Measurements from ENCODE around the gene ASAP2.

Gene ASAP2

GRCh38 chr2:9410108-9410507 lies 203.5 kb downstream of the ASAP2 start:
- DNase-seq = no peak

DNA sequence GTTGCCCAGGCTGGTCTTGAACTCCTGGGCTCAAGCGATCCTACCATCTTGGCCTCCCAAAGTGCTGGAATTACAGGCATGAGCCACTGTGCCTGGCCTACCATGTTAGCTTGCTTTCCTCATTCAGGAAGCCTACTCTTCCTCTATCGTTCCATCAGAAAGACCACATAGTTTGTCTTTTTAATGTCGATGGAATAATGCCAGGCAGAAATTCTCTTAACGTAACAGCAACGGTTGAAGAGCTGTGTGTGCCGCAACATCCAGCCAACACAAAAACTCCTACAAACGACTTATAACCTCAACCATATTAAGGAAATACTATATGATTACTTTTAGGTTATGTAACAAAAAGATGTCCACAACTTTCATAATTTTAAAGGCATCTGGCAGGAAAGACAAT lies 206.2 kb downstream of the ASAP2 start:
- no peak for DNase-seq

DNA sequence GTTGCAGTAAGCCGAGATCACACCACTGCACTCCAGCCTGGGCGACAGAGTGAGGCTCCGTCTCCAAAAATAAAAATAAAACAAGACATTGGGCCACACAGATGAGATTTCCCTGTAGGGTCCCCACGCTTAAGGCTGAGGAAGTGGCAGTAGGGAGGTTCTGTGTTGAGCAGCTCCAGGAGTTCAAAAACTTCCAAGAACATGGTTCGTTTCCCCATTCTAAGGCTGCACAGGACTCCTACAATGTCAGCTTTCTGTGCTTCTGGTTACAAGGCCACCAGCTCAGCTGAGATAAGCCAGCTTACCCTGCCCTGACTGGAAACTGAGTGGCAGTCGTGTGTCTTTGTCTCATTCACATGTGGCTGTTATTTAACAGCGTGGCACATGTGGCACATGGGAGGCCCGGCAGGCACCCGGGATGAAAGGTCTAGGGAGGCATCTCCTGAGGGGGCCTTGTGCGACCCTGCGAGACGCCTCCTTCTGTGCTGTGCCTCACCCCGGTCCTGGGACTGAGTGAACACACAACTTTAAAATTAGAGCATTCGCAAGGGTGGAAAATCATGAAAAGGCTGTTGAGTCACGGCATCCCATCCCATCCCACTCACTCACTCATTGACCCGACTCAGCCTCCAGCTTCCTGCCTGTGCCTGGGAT lies 209.0 kb downstream of the ASAP2 start:
- DNase-seq = no peak

DNA sequence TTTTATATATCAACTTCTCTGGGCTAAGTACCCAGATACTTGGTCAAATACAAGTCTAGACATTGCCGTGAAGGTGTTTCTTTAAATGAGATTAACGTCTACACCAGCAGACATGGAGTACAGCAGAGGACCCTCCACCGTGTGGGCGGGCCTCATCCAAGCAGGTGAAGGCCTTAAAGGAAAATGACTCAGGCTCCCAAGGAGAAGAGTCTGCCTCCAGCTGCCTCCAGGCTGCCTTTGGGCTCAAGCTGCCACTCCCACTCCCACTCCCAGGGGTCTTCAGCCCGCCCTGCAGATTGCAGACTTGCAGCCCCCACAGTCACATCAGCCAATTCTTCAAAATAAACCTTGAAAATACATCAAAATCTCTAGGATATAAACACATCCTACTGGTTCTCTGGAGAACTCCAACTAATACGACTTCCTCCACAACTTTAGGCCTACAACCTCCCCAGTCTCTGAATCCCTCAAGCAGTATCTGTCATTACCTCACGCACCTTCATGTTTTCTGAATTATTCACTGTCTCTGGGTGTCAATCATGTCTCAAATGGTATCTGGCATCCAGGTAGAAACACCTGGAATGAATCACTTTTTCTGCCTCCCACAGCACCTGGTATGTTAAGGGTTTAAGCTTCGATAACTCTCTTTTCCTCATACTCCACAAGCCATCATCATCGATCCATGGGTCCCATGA lies 209.8 kb downstream of the ASAP2 start:
- DNase-seq = no peak

DNA sequence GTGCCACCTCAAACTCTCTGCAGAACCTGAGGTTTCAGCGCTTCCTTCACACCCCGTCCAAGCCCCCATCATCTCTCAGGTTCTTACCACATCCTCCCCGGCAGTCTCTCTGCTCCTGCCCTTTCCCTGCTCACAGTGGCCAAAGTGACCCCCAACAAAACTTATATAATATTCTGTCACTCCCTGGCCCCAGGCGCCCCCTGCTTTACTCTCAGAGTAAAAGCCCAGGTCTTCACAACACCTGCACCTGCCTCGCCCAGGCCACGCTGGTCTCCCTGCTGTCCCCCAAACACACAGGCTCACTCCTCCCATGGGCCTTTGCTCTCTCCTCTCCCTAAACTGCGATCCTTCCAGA lies 210.3 kb downstream of the ASAP2 start:
- DNase-seq = no peak

DNA sequence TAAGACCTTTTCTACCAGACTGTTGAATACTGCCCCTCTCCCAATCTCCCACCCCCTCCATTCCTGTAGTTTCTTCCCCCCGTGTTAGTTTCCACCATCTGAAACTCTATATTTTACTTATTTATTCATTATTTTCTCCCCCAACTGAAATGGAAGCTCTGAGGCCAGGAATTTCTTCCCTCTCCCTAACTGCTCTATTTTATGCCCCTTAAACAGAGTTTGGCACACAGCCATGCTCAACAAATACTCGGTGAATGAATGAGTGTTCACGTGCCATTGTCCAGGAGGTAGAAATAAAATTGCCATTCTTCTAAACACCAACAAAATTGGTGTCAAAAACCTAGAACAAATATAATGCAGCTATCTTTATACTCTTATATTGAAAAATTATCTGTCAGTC lies 211.1 kb downstream of the ASAP2 start:
- DNase-seq = no peak

DNA sequence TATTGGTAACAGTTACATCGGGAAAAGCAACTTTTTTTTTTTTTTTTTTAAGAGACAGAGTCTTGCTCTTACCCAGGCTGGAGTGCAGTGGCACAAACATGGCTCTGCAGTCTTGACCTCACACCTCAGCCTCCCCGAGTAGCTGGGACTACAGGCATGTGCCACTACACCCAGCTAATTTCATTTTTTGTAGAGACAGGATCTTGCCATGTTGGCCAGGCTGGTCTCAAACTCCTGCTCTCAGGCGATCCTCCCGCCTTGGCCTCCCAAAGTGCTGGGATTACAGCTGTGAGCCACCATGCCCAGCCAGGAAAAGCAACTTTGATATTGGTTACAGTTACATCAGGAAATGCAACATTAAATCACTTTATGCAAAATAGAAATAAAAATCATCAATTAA lies 212.1 kb downstream of the ASAP2 start:
- DNase-seq = no peak

DNA sequence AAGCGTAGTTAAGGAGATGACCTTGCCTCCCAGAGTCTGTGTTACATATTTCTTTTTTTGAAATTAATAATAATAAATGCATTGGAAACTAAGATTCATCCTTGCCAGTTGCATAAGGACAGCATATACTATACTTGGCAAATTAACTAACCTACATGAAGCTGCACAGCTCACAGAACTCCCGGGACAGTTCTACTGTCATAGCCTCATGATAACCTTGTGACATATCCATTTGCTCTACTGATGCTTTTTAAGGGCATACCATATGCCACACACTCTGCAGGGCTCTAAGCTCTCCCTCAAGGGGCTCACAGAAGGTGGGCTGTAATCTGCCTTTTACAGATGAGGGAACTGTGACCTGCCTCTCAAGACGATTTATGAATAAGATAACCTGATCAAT lies 212.9 kb downstream of the ASAP2 start:
- DNase-seq = no peak

DNA sequence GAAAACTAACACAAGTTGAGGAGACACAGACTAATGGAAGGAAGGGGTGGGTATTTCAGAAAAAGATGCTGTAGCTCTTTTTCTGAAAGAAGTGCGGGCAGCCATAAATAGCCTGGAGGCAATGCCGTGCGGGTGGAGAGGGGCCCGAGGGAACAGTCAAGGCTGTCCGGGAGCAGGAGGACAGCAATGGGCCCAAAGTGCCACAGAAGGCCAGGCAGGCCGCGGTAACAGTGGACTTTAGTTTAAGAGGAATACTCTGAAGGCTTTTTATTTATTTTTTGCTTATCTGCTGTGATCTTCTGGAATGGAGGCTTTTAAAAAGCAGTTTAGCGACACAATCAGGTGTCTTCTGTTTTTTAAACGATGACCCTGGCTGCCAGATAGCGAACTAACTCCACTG lies 213.9 kb downstream of the ASAP2 start:
- no peak for DNase-seq

DNA sequence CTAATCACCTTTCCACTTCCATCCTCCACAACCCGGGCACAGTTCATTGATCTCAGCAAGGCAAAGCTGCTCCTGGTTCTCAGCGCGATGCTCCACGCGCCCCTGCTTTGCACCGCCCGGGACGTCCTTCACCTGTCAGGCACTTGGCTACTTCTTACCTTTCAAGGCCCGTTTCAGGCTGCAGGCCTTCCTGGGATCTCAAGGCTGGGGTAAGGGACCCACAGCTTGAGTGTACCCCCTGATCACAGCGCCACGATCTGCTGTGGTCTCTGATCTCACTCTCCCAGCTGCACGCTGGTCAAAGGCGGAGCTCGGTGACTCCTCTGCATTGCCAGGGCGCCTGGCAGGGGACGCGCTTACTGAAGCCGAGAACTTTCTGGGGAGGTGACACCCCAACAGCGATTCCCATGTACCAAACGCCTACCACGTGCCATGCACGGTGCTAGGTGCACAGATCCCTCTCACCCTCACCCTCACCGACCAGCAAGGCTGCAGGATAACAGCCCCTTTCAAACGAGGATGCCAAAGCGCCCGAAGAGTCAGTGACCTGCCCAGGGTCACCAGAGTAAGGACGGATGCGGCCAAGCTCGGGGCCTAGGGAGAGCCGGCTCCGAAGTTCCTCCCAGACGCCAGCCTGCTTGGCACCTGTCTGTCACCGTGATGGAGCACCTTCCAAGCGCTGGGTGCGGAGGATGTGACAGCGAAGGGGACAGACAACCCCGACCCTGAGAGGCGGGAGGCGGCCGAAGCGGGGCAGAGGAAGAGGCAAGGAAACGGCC lies 215.9 kb downstream of the ASAP2 start:
- no peak for DNase-seq

DNA sequence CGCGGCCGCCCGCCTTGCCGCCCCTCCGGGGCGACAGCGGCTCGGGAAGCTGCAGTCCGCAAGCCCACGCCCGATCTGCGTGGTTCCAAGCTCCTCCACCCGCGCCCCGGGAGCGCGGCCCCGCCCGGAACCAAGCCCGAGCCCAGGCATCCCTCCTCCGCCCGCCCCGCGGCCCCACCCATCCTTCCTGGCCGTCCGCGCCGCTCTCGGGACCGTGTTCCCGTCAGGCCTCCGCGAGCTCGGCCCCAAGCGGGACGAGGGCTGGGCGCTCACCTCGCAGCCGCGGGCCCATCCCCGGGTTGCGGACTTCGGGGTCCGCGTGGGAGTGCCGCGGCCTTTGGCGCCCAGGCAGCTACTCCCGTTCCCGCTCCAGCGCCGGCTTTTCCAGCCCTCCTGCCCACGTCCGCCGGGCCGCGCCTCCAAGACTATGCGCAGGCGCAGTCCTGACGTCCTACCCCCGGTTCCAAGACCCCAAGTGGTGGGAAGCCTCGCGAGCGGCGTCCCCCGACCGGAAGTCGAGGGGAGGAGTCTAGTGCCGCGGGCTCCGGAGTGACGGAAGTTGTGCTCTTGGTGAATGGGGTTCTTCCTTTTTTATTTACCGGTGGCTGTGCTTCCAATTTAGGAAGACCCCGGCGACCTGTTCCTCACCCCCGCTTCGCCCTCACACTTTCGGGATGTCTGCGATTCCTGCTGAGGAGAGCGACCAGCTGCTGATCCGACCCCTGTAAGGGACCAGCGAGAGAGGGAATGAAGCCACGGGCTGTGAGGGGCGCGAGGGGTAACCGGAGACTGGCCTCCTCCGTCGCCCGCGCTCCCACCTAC lies 216.7 kb downstream of the ASAP2 start, which contains the start of the genes CPSF3 and ITGB1BP1:
Gene CPSF3 (plus strand): TSS at position 555 of the 822 bp plus-strand sequence. CDS start 120 bp downstream, at position 675.
Gene ITGB1BP1 (minus strand): TSS at position 429 of the 822 bp plus-strand sequence. CDS start 4,831 bp downstream, outside the sequence.
- DNase-seq = peak; percentile 98

- DNase-seq = no peak
Observed at GRCh38 chr2:9423922-9424272, 217.3 kb downstream of the ASAP2 start.

- no peak for DNase-seq
Observed at GRCh38 chr2:9424447-9425164, 218.0 kb downstream of the ASAP2 start.

DNA sequence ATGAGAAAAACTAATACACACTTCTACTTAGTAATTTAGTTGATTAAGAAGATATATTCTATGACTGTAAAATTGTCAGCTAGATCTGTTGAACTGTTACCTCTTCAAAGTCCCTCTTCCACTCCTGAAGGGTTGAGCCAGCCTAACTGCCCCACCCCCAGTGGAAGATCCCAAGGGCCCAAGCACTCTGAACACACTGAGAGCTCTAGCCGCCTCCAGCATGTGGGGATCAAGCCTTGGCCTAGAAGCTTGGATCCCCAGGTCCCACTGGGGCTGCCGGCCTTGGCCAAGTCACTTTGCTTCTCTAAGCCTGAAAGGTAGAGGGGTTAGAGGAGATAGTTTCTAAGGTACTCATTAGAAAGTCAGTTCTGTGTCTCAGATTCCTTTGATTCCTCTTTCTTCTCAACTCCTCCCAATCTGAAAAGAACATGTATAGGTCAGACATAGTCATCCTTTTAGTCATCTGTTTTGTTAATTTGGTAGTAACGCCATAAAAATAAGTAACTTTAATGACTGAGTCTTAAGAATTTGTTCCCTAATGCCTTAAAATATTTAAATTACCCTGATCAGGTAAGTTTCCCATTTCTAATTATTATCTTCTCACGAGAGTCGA lies 222.5 kb downstream of the ASAP2 start:
- DNase-seq = peak; percentile 14

- peak; percentile 28 for DNase-seq
Observed at GRCh38 chr2:9430316-9431293, 224.0 kb downstream of the ASAP2 start.

DNA sequence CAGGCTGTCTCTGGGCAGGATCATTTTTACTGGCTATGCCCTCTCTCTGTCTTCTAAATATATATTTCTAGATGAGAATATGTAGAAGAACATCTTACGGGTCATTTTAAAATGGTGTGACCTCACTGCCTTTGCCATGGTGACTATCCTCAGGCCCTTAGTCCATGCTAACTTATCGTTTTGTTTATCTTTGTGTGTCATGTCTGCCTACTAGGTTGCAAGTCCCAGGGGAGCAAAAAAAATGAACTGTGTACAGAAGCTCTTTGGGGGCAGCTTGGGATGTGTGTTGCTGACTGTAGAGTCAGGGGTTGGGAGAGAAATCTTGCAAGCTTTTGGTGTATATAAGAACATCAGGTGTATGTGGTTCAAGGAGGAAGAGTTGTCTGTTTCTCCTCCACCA lies 227.9 kb downstream of the ASAP2 start:
- DNase-seq = no peak

- DNase-seq = peak; percentile 16
Observed at GRCh38 chr2:9439536-9439935, 232.9 kb downstream of the ASAP2 start.

DNA sequence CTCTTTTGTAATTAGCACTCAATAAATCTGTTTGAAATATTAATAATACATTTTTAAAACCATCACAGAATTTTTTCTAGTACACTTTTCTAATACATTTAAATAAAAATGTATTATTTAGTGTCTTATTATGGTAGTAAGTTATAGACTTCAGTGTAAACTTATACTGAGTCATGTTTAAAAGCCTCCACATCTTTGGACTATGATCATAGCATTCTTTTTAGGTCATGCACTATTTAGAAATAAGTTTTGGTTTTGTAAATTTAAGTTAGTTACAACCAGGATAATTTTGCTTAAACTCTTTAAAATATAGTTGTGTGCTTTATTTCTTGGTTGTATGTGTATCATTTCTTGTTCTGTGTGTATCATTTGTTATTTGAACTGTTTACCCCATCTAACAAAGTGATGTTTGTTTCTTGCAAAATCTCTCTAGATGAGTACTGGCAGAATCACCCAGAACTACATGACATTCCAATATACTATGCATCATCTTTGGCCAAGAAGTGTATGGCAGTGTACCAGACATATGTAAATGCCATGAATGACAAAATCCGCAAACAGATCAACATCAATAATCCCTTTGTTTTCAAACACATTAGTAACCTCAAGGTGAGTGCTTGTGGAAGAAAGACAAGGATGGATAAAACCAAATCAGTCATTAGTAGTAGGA lies 233.6 kb downstream of the ASAP2 start:
- DNase-seq = peak; percentile 51

DNA sequence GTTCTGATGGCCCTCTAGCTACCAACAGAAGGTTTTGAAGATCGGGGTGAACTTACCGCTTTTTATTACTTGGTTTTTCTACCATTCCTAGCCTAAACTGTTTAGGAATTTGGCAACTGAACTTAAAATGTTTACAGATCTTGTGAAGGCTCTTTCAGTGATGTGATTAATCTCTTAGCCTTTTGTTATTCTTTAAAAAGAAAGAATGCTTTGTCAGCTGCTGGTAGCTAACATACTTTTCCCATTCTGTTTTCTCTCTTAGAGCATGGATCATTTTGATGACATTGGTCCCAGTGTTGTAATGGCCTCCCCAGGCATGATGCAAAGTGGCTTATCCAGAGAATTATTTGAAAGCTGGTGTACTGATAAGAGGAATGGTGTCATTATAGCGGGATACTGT lies 234.9 kb downstream of the ASAP2 start:
- no peak for DNase-seq

GRCh38 chr2:9443526-9443925 lies 236.9 kb downstream of the ASAP2 start:
- DNase-seq = no peak
